HG03432 (cell line): Measurements from ENCODE around the gene EEFSEC.

Experiments used
- ATAC-seq: cut with Tn5 transposase; IDR thresholded peaks from one replicate; pipeline ENCODE4 v1.9.1; 2021; ENCODE audit warnings: mild to moderate bottlenecking, moderate library complexity; ENCODE audit not compliant: unreplicated experiment

EEFSEC gene

DNA sequence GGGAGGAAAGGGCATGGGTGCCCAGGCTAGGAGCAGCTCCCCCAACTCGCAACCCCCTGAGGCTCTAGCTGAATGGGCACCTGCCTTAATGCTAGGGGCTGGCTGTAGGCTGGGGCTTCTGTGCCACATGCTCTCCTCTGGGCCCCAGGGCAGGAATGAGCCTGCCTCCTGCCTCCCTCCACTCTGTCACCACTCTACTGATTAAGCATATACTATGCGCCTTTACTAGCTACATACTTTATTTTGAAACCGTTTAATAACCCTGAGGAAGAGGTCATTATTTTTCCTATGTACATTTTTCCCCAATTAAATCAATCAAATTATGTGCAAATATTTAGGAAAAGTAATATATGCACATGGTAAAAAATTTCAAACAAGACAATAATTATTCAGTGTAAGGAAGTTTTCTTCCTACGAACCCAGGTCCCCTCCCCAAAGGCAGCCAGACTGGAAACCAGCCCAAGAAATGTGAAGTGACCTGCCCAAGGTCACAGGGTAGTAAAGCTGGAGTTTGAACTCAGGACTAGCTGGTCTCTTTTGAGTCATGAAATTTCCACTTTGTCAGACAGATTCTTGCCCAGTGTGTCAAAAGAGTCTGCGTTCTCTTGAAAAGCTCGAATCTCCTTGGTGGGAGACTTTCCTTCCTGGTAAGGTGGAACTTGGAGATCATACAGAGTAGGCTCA is 190.9 kb downstream of the EEFSEC start:
- ATAC-seq = no peak

DNA sequence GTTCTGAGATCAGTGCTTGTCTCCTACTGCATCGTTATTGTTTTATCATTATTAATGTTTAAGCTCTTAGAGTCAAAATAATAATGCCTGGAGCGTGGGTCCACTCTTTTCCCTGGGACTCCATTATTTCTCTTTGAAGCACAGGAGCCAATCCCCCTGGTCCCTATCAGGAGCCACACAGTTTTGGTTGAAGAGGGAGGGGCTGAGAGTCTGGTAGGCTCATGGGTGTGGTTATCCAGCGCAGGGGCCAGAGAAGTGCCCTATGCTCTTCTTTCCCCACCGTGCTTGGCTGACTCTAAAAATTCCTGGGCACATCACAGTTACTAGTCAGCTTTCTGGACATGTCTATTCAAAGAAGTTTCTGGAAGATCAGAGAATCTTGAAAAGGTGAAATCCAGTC is 191.9 kb downstream of the EEFSEC start:
- no peak for ATAC-seq

DNA sequence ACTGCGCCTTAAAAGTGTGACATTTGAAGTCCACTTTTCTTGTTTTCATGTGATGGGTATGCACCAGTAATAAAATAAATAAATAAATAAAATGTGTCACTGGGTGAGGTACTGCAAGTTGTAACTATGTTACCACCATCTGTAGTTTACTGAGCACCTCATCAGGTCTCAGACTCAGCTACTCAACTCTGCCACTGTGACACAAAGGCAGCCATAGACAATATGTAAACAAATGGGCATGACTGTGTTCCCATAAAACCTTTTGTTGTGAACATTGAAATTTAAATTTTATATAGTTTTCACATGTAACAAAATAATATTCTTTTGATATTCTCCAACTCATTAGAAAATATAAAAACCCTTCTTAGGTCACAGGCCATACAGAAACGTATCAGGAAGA is 193.3 kb downstream of the EEFSEC start:
- no peak for ATAC-seq

DNA sequence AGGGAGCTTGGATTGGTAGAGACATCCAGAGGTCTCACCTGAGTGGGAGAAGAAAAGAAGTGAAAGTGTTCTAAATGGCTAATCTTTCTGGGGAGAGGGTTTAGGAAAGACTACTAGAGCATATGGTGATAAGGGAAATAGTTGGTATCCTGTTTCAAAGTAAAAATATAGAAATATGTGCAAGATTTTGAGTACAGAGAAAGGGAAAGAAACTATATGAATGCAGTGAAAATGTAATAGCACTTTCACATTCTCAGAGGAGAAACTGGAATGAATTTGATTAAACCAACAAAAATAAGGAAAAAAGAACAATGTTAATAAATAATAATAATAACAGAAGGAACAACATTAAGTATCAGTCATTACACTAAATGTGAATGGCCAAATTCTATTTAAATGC is 194.0 kb downstream of the EEFSEC start:
- no peak for ATAC-seq

DNA sequence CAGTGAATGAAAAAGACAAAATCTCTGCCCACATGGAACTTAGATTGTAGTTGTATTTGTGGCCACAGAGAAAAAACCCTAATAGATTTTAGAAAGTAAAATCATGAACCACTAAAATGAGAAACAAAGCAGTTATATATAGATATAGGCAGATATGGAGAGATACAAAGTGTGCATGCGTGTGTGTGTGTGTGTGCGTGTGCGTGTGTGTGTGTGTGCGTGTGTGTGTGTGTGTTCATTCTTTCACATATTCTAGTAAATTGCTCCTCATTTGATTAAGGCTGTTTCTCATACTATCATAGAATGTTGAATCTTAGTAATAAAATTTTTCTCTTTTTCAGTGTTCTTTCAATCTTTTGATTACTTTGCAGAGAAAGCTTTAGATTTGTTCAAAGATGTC is 194.8 kb downstream of the EEFSEC start:
- no peak for ATAC-seq

DNA sequence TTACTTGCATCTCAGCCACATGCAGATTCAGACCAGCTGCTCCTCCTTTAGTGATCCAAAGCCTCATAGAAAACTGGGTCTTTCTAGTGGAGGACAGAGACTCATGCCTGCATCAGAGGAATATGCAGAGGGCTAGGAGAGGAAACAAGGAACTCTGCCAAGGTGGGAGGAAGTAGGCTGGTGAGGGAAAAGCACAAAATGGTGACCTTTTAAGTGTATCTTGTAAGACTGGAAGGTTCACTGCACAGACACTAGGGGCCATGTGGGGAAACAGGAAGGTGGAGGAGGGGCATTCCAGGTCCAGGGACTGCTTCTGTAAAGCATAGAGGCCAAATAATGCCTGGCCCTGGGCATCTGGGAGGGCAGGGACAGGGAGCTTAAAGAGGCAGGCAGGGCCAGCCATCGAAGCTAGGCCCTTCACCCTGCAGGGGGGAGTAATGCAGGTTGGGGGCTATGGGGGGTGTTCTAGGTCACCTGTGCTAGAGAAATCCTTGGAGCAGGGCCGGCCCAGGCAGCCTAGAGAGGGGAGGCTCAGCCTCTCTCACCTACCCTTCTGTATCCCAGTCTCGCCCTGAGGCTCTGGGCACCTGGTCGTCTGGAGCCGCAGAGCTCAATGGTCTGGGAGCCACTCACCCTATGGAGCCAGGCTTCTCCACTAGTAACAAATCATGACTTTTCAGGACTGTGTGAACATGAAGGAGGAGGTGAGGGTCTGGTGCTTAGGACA is 195.7 kb downstream of the EEFSEC start:
- no peak for ATAC-seq

DNA sequence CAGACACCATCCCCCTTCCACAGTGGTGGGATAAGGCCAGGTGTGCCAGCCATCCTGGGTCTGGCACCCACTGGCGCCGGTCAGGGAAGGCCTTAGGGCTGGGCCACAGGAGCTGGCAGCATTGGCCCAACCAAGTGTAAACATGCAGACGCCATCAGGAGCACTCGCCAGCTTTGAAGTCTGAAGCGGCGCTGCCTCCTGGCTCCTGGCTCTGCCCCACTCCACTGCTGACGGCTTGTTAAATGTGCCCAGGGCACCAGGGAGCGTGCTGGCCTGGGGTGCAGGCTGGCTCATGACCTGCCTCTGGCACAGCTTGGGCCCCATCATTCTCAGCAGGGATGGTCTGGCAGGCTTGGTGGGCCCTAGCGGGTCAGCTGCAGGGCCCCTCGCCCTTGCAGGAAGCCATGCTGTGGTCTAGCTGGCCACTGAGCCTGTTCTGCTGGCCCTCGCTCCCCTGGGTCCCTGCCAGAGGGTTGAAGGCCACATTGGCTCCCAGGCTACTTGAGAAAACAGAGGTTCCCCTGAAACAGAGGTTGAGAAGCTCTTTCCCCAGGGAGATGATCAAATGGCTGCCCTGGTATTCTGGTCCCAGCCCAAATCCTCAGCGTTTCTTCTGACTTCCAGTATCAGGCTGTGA is 196.8 kb downstream of the EEFSEC start:
- no peak for ATAC-seq

DNA sequence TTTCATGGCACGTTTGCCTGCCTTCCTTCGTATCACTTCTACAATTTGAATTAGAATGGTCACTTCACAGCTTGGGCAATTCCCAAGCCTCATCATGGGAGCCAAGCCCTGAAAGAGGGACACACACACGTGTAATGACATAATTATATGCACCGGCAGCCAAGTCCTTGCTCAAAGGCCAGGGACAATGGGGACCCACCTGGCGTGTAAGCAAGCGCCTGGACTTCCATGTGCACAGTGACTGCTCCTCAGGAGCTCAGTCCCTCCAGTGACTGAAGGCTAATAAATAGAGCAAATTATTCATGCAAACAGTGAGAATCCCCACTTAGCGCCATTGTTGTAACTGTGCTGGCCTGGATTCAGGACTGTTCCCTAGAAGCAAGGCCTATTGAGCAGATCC is 198.3 kb downstream of the EEFSEC start:
- no peak for ATAC-seq

DNA sequence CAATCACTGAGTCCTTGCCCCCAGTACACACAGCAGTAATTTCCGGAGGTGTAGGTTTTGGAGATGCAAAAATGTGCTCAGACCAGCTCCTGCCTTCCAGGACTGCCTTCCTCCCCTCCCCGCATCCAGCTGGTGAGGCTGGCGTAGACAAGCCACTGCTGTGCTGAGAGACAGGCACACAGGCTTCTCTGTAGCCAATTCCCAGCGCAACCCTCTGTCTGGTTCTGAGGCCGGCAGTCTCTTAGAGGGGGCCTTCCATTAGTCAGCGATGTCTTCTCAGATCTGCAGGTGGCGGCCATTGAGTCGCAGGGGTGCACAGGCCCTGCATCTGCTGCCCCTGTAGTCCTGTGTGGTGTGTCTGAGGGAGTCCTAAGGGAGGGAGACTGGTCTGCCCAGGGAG is 199.0 kb downstream of the EEFSEC start:
- no peak for ATAC-seq

DNA sequence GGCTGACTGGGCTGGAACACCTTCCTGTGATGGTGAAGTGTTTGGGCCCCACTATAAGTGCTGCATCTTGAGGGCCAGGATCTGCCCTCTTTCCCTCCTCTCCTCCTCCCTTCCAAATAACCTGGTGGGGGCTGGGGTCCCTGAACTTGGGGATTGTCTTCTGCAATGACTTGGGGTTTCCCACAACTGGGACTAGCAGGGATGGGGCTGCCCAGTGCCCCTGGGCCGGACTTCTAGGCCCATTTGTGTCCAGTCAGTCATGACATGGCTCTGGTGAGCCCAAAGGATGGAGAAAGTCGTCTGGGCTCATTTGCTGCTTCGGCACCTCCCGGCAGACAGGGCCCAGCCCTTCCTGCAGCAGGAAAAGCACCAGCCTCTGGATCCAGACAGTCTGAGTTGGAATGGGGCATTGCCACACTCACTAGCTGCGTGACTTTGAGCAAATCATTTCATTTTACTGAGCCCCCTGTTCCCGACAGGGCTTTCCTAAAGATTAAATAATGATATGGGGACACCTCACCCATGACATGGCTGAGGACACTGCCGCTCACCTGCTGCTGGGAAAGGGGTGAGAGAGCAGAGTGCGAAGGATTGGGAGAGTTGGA is 200.2 kb downstream of the EEFSEC start:
- ATAC-seq = no peak

DNA sequence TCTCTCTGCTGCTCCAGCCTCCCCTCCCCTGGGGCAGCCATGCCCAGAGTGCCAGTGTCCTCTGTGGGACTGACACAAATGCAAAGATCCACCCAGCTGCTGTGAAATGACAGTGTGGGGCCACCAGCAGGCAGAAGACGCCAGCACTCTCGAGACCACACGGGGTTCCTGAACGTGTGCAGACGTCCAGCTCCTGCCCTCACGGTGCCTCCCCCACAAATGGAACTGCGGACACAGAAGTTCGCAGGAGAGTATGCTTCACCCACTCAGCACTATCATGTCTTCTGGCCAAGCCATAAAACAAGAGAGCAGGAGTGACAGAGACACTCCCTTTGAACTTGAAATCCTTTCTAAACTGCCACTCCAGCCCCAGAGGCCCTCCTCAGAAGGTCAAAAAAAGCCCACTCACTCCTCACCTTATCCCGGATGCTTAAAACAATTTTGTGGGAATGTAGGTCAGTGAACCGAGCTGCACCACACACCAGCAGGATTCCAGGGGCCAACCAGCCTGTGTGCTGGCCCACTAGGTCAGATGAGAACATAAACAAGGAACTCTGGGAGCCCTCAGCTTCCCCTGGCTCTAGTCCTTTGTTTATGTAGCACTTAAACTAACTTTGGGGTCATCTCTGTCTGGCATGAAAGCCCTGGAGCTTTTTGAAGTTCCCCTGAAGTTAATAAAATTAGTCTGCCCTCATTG is 200.9 kb downstream of the EEFSEC start:
- ATAC-seq = no peak

DNA sequence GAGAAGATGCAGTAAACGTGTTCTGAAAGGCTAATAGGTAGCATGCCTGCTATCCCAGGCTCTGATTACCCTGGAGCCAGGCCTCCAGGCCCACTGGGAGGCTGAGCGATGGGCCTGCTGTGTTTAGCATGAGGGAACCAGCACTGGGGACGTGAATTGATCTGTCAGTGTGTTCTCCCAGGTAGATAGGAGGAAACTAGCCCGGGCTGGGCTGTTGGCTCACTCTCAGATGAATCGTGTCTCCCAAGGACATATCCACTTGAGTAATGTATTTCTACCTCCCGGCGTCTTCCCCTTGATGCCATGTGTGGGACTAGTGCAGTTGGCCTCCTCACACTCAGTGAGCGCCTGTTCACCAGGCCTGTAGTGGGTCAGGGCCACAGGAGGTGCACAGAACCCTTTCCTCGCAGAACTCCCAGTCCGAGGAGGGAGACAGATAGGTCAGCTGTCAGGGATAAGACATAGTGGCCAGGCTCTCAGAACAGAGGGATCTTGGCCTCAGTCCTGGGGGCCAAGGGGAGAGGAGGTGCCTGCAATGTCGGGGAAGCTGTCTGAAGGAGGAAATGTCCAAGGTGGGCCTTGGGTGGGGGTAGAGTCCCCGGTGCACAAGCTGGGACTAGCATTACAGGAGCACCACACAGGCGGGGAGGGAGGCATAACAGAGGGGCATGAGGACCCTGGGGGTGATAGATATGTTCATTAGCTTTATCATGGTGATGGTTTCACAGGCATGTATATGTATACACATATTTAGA is 201.7 kb downstream of the EEFSEC start:
- ATAC-seq = no peak

DNA sequence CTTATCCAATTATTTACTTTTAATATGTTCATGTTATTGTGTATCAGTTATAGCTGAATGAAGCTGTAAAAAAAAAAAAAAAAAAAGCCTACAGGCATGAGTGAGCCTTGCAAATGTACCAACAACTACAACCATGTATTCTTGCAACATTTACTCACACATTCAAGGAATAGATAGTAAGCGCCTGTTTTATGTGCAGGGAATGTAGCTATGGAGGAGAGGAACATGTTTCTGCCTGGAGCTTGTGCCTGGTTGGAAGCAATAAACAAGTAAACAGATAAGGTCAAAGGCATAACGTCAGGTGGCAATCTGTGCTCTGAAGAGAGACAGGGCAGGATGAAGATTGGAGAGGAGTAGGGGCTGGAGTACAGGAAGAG is 202.2 kb downstream of the EEFSEC start:
- no peak for ATAC-seq

DNA sequence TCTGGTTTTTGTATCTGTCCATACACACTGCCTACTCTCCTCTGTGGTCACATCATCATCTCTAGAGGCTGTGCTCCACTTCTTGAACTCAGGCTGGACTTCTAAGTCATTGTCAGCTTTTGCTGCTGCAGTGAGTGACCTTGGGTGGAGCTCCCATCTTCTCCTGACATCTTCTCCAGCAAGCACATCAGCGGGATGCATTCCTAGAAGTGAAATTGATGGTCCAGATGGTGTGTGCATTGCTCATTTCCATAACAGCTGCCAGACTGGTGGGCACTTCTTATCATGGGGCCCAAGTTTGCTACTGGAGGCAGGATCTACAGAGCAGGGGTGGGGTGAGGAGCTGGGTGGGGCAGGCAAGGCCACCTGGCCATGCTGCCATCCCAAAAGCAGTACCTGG is 203.5 kb downstream of the EEFSEC start:
- ATAC-seq = no peak

DNA sequence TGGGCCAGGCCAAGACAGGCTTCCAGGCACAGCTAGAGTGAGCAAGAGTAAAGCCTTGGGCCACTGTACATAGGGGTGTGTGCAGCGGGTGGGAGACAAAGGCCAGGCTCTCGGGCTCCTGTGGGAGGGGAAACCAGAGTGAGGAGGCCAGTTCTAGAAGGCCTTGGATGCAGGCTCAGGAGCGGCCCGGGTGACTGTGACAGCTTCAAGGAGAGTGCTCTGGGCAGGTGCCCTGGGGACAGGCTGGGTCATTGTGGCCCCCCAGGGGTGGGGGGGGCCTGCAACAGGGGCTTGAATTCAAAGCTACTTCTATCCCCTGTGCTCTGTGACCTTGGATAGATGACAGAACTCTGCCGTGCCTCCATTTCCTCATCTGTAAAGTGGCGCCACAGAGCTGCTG is 204.3 kb downstream of the EEFSEC start:
- no peak for ATAC-seq

DNA sequence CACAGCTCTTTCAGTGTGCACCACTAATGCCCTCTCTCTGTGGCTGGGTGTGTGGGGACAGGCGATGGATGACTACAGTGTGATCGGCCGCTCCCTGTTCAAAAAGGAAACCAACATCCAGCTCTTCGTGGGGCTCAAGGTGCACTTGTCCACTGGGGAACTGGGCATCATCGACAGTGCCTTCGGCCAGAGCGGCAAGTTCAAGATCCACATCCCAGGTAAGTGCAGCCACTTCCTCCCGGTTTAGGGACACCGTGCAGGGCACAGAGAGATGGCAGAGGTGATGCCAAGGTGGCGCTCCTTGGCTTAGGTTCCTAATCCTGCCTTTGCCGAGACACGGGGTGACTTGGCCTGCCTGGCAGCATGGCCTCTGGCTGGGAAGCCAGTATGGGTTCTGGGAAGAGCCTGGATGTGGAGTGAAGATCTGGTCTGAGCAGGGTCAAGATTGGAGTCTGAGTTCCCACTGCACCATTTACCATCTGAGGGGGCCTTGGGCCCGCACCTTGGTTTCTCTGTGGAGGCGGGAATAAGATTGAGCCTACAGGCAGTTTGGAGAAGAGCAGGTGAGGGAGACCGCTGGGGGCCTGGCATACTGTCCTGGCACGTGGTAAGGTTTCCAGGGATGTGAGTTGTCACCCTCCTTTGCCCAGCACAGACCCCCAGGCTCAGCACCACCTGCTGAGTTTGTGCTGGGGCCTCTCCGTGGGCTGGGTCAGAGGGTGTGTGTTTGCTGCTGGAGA is 205.0 kb downstream of the EEFSEC start:
- ATAC-seq = no peak

DNA sequence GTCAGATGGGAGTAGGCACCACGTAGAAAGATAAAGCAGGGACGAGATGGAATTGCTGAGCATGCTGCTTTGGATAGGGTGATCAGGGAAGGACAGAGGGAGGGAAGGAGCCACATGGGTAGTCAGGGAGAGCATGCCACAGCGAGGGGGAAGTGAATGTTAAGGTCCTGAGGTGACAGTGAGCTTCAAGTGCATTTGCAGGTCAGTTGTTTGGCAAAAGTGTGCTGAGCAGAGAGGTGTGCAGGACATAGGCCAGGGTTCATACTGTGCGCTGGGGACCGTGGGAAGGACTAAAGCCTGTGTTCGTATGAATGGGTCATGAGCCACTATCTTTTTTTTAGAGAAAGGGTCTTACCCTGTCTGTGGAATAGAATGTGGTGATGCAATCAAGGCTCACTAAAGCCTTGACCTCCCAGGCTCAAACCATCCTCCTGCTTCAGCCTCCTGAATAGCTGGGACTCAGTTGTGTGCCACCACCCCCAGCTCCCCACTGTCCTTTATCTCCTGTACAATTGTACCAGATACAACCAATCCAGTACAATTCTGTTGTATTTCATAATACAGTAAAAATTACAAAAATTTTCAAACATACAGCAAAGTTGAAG is 205.9 kb downstream of the EEFSEC start:
- ATAC-seq = no peak

DNA sequence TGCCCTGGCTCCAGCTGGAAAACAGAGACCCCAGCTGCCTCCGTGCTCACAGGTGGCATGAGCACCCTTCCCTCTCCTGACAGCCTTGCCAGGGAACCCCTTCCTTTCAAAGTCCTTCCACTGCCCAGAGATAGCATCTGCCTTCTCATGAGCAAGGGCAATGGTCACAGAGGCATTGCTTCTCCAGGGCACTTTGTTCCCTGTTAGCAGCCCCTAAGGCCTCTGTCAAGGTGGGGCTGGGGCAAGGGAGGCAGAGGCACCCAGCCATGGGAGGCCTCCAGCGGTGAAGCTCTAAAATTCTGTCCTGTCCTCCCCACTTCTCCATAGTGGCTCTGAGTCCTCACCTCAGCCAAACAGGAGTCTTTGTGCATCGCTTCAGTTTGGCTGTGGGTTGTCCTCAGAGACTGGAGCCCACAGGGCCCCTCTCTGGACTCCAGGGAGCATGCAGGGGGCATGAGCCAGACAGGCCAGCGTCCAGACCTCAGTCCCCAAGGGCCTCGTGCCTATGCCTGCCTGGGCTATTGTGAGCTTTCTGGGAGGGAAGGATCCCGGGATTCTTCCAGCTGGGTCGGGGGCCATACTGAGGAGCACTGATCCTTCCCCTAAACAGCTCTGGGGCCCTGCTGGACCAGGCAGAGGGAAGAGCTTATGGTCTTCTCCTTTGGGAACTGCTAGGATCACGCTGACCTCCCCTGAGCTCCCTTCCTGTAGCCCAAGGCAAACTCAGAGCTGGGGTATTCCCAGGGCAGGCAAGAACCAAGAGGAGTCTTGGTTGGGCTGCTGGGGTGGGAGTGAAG is 206.8 kb downstream of the EEFSEC start:
- ATAC-seq = no peak
